GM23338 (cell line): ENCODE data around the gene OTOG.

ENCODE experiments used
- CREB1 ChIP-seq: fragments of 250-450 bp; sonication (Bioruptor Pico); IDR thresholded peaks from 2 replicates; pipeline ENCODE4 v1.5.0; 2020; ENCODE audit warnings: low read depth, mild to moderate bottlenecking, moderate library complexity
- CTCF ChIP-seq, 2 experiments: fragments of 200-600 bp in 1 of 2; sonication (generic) in 1 of 2; conservative IDR thresholded peaks; 2 replicates each; pipeline versions ENCODE4 v1.5.1 to v1.6.1; 2016 to 2017; ENCODE audit warnings: antibody characterized with exemption in 2 of 2, low read depth in 2 of 2, mild to moderate bottlenecking in 2 of 2, moderate library complexity in 1 of 2
- EZH2 ChIP-seq: fragments of 200-600 bp; sonication (generic); IDR thresholded peaks from one replicate; pipeline ENCODE4 v1.8.0; 2017; ENCODE audit warnings: antibody characterized with exemption, mild to moderate bottlenecking, low read depth; ENCODE audit not compliant: unreplicated experiment
- EZH2phosphoT487 ChIP-seq: fragments of 200-600 bp; sonication (generic); IDR thresholded peaks from one replicate; pipeline ENCODE4 v1.8.1; 2018; ENCODE audit warnings: antibody characterized with exemption; ENCODE audit not compliant: unreplicated experiment
- POLR2AphosphoS5 ChIP-seq: IDR thresholded peaks from 2 replicates; pipeline ENCODE4 v1.6.1; 2016; ENCODE audit warnings: antibody characterized with exemption, low read depth
- REST ChIP-seq: IDR thresholded peaks from one replicate; pipeline ENCODE4 v1.6.1; 2018; ENCODE audit warnings: antibody characterized with exemption; ENCODE audit not compliant: unreplicated experiment
- STAT1 ChIP-seq: IDR thresholded peaks from one replicate; pipeline ENCODE4 v1.6.1; 2016; ENCODE audit warnings: antibody characterized with exemption; ENCODE audit not compliant: unreplicated experiment
- ZNF331 ChIP-seq: fragments of 250-450 bp; sonication (Bioruptor Pico); IDR thresholded peaks from 2 replicates; pipeline ENCODE4 v1.5.0; 2020; ENCODE audit warnings: low read depth, mild to moderate bottlenecking, moderate library complexity
- TF ChIP-seq, protein P1 (sequence below): IDR thresholded peaks from 2 replicates; pipeline ENCODE4 v1.6.1; 2016; ENCODE audit warnings: antibody characterized with exemption
- TF ChIP-seq, protein P2 (sequence below): fragments of 250-450 bp; sonication (Bioruptor Pico); IDR thresholded peaks from 2 replicates; pipeline ENCODE4 v1.5.0; 2020; ENCODE audit warnings: mild to moderate bottlenecking, moderate library complexity

DNA sequence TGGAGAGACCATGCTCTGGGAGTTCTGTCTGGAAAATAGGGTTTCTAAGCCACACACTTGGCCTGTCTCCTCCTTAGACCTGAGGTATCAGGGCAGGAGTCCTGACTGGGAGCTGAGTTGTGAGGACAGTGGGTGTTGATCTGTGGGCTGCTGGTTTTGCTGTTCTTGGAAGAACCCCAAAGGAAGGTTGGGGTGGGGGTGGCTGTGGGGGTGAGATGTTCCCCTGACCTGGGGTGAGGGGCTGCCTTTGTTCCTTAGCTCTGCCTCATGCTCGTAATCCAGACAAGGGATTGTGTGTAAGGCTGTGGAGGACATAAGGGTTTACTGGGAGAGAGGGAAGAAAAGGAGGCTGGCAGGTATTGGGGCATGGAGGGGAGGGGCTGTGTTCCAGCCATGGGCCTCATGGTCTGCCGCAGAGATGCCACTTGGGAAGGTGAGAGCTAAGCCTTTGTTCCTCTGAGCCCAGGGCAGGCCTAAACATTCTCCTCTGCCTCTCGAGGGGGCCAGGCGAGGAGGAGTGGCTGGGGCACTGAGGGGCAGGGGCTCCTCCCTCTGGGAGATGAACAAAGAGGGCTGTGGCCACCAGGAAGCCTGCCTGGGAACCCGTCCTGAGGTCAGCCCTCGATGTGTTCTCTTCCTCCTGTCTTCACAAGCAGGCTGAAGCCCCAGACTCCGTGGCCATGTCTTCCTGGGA lies 4.4 kb downstream of the OTOG start:
- TF ChIP-seq CTCF (conservative IDR thresholded peaks at IDR 0.05; ENCODE audit: low read depth in 2 of 2) (no peak), ZNF331 (CRISPR knock-in tag) (no peak), POLR2AphosphoS5 (no peak), EZH2 (no peak), CREB1 (CRISPR knock-in tag) (no peak), REST (no peak), STAT1 (no peak), EZH2phosphoT487 (no peak)
- TF ChIP-seq, protein P1, sequence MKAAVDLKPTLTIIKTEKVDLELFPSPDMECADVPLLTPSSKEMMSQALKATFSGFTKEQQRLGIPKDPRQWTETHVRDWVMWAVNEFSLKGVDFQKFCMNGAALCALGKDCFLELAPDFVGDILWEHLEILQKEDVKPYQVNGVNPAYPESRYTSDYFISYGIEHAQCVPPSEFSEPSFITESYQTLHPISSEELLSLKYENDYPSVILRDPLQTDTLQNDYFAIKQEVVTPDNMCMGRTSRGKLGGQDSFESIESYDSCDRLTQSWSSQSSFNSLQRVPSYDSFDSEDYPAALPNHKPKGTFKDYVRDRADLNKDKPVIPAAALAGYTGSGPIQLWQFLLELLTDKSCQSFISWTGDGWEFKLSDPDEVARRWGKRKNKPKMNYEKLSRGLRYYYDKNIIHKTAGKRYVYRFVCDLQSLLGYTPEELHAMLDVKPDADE: no peak
- TF ChIP-seq, protein P2, sequence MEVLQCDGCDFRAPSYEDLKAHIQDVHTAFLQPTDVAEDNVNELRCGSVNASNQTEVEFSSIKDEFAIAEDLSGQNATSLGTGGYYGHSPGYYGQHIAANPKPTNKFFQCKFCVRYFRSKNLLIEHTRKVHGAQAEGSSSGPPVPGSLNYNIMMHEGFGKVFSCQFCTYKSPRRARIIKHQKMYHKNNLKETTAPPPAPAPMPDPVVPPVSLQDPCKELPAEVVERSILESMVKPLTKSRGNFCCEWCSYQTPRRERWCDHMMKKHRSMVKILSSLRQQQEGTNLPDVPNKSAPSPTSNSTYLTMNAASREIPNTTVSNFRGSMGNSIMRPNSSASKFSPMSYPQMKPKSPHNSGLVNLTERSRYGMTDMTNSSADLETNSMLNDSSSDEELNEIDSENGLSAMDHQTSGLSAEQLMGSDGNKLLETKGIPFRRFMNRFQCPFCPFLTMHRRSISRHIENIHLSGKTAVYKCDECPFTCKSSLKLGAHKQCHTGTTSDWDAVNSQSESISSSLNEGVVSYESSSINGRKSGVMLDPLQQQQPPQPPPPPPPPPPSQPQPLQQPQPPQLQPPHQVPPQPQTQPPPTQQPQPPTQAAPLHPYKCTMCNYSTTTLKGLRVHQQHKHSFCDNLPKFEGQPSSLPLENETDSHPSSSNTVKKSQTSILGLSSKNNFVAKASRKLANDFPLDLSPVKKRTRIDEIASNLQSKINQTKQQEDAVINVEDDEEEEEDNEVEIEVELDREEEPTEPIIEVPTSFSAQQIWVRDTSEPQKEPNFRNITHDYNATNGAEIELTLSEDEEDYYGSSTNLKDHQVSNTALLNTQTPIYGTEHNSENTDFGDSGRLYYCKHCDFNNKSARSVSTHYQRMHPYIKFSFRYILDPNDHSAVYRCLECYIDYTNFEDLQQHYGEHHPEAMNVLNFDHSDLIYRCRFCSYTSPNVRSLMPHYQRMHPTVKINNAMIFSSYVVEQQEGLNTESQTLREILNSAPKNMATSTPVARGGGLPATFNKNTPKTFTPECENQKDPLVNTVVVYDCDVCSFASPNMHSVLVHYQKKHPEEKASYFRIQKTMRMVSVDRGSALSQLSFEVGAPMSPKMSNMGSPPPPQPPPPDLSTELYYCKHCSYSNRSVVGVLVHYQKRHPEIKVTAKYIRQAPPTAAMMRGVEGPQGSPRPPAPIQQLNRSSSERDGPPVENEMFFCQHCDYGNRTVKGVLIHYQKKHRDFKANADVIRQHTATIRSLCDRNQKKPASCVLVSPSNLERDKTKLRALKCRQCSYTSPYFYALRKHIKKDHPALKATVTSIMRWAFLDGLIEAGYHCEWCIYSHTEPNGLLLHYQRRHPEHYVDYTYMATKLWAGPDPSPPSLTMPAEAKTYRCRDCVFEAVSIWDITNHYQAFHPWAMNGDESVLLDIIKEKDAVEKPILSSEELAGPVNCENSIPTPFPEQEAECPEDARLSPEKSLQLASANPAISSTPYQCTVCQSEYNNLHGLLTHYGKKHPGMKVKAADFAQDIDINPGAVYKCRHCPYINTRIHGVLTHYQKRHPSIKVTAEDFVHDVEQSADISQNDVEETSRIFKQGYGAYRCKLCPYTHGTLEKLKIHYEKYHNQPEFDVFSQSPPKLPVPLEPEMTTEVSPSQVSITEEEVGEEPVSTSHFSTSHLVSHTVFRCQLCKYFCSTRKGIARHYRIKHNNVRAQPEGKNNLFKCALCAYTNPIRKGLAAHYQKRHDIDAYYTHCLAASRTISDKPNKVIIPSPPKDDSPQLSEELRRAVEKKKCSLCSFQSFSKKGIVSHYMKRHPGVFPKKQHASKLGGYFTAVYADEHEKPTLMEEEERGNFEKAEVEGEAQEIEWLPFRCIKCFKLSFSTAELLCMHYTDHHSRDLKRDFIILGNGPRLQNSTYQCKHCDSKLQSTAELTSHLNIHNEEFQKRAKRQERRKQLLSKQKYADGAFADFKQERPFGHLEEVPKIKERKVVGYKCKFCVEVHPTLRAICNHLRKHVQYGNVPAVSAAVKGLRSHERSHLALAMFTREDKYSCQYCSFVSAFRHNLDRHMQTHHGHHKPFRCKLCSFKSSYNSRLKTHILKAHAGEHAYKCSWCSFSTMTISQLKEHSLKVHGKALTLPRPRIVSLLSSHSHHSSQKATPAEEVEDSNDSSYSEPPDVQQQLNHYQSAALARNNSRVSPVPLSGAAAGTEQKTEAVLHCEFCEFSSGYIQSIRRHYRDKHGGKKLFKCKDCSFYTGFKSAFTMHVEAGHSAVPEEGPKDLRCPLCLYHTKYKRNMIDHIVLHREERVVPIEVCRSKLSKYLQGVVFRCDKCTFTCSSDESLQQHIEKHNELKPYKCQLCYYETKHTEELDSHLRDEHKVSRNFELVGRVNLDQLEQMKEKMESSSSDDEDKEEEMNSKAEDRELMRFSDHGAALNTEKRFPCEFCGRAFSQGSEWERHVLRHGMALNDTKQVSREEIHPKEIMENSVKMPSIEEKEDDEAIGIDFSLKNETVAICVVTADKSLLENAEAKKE (CRISPR knock-in tag): no peak
